HG03135 (cell line): ENCODE results near the gene CCDC27.

Experiments
- ATAC-seq: cut with Tn5 transposase; IDR thresholded peaks from one replicate; pipeline ENCODE4 v1.9.1; 2021; ENCODE audit warnings: mild to moderate bottlenecking, moderate library complexity; ENCODE audit not compliant: unreplicated experiment

The CCDC27 gene

DNA sequence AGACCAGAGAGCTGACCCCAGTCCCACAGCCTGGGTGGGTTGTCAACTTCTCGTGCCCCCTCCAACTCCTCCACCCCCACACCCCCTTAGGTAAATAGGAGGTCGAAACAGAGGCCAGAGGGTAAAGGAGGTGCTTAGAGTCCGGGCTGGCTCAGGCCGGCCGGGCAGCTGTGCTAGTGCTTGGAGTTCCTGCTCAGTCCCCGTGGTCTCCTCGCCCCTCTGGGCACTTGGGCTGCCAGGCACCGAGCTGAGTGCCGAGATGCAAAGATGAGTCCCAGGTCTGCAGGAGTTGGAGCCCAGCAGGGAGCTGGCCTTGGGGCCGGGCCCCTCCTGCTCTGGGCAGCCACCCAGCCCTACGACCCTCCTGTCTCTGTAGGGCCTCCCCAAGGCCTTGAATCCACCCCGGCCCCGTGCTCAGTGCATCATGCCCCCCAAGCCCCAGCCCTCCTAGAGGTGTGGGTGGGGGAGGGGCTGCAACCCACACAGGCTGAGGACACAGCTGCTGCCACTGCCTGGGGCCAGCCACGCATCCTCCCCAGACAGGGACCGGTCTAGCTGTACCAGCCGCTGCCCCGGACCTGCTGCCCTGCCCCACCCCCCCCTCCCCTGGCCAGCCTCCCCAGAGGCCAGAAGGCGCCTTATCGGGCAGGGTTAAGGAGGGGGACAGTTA lies 22.2 kb downstream of the CCDC27 start:
- ATAC-seq = no peak

DNA sequence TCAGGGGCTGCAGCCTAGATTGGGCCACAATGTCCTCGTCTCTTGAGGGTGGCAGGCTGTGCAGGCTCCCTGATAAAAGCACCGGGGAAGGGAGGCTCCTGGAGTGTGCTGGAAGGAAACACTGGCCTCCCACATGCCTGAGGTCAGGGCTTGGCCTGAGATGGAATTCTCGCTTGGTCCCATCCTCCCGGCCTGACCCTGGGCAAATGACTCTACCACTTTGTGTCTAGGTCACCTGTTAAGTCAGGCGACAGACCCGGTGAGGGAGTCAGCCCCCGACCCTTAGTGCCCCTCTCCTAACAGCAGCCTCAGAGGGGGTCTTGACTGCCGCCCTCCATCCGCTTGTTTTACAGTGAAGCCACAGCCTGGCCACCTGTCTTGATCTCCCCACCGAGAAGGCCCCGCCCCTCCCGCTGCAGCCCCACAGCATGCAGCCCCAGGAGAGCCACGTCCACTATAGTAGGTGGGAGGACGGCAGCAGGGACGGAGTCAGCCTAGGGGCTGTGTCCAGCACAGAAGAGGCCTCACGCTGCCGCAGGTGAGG lies 22.8 kb downstream of the CCDC27 start:
- no peak for ATAC-seq

DNA sequence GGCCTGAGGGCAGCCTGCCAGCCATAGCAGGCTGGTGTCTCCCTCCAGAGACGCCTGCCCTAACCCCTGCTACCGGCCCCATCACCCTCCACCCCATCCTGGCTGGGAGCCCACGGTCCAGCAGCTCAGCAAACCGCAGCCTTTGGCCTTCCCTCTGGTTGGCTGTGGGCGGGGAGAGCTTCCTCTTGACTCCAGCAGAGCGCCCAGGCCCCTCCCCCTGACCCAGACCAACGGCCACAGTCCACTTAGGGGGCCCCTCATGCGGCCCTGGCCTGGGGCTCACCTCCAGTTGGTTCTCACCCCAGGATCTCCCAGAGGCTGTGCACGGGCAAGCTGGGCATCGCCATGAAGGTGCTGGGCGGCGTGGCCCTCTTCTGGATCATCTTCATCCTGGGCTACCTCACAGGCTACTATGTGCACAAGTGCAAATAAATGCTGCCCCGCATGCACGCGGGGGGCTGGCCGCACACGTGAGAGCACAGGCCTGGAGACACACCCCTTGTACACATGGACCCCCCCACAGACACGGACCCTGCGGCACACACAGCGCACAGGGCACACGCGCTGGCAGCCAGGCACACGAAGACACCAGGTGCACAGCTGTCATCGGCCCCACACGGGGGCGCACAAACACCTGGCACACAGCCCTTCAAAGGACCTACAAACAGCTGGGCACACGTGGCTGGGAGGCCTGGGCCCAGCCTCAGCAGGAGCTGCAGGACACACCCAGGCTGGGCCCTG lies 23.4 kb downstream of the CCDC27 start:
- ATAC-seq = no peak

DNA sequence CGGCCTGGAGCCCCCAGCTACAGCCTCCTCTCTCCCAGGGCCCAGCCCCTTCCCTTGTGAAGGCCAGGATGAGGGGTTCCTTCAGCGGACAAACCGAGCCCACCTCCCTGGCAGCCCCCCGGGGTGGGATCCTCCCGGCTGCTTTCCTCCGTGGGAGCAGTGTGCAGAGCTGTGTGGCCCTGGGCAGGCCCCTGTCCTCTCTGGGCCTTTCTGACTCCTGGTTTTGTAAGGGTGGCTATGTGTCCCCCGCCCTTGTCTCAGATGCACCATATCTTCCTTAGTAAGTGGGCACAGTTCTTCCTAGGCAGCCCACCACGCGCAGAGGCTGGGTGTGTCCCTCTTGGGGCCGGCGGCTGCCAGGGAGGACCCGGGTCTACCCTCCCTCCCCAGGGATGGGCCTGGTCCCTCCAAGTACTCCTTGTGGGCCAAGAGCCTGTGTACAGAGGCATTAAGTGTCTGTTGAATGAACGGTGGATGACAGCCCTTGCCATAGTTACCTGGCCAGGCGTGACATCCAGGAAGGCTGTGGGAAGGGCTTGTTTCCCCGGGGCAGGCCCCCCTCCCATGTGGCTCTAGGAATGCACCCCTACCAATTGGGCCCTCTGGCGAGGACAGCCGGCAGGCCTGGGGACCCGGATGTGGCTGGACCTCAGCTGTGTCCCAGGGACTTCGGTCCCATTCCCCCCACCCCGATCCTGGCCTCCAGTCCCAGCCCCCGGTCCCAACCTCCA lies 24.1 kb downstream of the CCDC27 start:
- no peak for ATAC-seq

DNA sequence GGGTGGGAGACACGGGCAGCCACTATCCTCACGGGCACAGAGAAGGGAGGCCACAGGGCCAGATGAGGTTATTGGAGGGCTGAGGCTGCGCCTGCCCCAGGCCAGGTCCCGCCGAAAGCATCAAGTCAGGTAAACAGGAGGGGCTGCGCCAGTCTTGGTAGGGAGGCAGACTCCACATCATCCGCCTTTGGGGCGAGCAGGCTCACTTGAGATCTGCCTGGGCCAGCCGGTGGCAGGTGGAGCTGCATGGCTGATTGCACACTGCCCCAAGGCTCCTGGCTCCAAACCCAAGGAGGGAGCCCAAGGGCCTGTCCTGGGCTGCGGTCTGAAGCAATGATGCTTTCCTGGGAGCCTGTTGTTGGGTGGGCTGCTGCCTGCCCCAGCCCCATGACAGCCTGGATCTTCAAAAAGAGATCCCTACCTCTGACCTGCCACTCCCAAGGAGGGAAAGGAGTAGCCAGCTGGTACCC lies 24.9 kb downstream of the CCDC27 start:
- ATAC-seq = no peak

DNA sequence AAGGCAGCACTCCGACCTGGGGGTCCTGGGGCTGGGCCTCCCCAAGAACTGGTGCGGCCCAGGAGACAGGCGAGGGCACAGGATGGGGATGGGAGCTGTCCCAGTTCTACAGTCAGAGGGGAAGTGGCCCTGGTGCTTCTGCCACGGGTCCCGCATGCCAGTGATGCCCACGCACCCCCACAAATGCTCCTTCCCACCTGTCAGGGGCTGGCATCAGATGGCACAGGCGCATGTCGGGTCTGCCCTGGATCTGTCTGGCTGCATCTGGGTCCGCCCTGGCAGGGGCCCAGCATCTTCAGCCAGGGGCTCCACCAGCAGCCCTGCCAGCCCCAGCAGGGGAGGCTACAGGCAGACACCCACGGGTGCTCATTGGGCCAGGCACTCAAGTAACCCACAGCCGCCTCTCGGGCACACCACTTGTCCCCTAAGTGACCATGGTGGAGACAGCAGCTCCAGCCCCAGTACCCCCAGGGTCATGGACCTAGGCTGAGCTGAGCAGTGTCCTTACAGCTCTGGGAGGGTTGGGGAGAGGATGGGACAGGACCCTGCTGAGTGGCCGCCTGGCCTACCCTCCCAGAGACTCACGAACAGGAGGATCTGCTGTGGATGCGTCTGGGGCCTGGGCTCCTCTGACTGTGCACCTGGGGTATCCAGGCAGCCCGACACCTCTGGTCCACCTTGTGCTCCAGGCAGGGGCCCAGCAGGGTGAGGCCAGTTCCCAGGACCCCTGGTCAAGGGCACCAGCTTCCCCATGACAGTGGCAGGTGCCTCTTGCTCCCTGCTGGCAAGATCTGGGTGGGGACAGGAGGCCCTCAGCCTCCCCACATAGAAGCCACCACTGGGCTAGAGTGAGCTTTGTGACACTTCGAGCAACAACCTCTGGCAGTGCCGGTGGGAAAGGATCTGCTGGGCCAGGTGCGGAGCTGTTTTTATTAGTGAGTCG lies 25.7 kb downstream of the CCDC27 start:
- ATAC-seq = no peak

DNA sequence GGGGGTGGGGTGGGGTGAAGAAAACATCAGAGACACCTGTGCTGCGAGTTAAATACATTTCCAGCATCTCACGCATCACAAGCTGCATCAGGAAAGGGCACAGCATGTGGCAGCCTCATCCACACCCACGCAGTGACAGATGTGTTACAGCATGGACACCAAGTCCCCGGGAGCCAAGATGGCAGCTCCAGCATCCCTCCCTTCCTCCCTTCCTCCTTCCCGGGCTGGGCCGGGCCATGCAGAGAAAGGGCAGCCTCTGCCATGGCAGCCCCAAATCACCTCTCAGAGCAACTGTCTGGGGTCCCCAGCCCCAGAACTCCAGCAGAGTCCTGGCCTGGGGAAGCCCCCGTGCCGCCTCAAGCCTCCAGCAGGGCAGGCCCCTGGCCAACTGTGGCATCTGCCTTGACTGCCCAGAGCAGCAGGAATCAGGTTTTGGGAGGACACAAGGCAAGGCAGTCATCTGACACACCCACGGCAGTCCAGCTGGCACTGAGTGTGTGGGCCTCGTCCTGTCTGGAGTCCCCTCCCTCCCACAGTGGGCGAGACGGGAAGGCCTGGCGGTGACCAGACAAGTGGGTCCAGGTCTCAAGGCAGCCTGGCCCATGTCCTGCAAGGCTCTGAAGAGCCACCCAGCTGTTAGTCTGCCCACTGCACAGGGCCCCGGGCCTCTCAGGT lies 26.5 kb downstream of the CCDC27 start:
- ATAC-seq = no peak

DNA sequence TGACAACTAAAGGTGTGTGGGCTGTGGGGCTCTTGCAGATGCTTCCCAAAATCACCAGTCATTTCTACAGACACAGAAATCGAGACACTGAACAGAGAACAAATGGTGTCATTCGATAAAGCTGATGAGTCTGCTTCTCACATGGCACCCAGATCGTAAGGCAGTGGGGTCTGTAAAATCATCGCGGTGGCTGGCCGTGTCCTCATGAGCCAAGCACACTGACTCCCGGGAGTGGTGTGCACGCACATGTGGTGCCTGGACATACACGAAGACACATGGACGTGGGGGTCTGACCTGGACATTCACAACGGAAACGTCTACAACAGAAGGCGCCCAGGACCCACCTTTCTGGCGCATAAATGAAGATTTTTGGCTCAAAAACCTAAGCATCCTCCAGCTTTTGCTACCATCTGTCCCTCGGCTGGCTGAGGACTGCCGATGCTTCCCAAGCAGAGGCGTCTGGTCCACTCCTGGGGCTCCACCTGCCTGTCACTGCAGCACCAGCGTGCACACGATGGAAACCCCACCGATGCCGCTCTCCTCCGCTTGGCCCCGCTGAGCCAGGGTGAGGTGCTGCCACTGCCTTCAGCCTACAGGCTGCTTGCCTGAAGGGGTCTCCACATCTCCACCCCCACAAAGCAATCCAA lies 27.1 kb downstream of the CCDC27 start:
- no peak for ATAC-seq

DNA sequence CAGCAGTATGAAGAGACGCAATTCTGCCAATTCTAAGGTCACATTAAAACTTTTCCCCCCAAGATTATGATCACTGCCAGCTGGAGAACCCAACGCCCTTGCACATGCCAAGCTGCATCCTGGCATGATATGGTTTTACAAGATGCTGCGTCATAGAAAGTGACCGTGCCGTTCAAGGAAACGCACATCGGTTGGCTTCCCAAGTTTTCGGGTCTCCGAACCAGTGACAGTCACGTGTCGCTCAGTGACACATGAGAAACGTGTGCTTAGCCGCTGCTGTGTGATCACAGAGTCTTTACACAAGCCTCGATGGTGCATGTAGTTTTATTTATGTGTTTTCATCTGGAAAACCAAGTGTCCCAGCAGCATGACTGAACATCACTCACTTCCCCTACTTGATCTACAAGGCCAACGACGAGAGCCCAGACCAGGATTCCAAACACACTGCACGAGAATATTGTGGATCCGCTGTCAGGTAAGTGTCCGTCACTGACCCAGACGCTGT lies 27.7 kb downstream of the CCDC27 start:
- no peak for ATAC-seq

DNA sequence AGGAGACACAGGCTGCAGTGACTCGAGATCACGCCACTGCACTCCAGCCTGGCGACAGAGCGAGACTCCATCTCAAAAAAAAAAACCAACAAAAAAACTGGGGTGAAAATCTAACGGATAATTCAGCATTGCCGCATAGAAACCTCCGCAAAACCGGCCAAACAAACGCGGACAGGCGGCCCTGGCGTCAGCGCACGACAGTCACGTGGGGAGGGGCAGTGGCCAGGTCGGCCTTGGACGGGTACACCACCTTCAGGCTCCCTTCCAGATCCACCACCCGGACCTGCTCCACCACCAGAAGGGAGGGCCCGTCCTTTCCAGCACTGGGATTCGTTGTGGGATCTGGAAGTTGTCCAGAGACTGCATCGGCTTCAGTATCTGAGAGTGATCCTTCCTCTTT lies 28.7 kb downstream of the CCDC27 start:
- no peak for ATAC-seq

DNA sequence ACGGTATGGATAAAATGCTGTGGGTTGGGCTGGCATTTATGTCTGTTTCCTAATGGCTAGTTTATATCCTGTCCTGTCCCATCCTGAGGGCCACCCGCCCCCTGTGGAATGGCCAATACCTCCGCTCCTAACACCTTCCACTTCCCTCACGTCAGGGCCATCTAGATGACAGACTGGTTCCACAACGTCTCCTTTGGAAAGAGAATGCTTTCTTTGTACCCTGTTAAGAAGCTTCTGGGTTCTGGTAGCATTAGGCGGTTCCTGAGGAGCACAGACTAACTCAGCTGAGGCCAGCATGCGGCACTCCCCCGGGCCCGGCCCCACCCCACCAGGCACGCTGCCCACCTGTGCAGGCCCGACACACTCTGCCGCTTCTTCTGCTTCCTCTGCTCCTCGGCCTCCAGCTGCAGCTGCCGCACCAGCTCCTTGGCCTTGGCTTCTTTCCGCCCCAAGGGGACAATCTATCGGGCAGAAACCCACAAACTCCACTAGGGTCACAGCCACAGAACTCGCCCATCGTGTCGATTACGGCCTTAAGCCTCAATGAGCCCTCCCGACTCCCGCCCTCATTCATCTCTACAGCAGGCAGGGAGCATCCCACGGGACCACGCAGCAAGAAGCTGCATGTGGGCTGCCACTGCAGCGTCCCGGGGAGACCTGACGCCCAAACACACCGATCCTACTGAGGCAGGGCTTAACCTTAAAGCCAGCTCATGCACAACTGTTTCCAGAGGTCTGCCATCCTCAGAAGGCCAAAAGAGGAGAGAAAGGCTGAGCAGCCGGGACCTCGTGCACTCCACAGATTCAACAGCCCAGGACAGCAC lies 31.6 kb downstream of the CCDC27 start:
- no peak for ATAC-seq

DNA sequence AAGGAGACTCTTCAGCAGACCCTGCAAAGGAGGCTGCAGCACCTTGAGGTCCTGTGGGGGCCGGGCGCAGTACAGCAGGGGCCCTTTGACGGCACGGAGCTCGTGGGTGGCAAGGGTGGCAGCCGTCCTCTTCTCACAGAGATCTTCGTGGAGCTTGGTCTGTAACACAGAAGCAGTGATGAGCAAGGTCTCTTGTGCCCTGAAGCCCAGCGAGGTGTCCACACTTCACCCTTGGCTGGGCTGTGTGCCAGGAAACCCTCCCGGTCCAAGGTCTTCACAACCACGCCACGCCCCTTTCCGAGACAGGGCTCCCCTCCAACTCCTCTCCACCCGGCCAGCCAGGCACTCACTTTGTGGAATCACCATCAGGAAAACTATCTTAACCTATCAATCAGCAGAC lies 32.8 kb downstream of the CCDC27 start:
- no peak for ATAC-seq

DNA sequence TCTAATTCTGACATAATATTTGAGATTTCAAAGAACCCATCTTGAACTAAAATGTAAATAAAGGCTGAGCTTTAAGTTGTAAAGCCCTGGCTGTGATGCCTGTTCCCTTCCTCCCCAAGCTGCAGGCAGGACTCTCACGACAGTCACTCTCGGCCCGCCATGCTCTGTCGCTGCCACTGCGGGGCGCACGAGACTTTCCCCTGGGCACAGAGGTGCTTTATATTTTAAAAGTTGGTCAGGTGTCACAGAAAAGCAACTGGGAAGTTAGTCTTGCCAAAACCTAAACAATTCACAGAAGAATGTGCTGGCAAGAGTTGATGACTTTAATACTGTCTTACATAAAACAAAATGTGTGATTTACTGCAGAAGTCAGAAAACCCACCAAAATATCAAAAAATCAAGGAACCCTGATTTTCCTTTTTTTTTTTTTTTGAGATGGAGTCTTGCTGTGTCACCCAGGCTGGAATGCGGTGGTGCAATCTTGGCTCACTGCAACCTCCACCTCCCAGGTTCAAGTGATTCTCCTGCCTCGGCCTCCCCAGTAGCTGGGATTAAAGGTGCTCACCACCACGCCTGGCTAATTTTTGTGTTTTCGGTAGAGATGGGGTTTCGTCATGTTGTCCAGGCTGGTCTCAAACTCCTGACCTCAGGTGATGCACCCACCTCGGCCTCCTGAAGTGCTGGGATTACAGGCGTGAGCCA lies 33.4 kb downstream of the CCDC27 start:
- ATAC-seq = no peak

DNA sequence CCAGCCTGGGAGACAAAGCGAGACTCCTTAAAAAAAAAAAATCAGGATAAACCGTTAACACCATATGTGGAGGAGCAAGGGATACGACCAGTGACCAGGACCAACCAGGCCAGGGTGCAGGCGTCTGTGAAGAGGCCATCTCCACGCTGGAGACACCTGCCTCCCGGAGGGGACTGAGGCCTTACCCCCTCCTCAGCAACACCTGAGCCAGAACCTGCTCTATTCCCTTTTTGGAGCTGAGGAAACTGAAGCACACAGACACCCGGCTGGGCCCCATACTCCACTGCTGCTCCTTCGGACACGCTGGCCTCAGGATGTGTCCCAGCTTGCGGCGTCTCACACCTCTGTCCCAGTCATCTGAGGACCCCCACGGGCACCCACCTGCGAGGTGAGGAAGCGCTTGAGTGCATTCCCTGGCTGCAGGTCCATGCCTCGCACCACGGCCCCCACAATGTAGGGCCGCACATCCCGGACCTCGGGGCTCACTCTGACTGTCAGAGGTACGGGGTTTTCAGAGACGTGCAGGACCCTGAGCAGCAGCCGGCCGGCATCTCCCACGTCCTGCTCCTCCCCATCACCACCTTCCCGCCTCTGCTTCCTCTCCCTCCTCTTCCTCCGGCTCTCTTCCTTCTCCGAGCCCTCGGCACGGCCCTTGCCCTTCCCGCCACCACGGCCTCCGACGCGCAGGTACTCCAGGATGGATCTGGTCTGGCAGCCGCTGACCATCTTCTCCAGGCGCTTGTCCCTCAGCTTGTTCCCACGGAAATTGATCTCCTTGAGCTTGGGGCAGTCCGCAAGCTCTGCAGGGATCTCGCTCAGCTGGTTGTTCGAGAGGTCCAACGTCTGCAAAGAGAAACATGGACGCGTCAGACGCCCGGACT lies 34.5 kb downstream of the CCDC27 start:
- no peak for ATAC-seq

DNA sequence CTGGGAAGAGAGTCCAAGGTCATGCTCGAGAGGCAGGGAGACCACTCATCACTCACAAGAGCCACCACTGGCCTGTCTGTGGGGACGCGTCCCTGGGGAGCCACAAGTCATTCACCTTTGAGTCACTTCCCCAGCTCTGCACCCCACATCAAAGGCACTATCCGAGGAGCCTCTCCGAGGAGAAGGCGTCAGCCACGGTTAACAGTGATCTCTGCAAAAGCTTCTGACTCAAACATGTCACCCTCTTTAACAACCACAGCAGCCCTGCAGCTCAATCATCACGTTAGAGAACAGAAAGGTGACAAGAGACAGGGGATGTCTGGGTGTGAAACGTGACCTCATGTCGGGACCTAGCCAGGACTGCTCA lies 35.1 kb downstream of the CCDC27 start:
- no peak for ATAC-seq

DNA sequence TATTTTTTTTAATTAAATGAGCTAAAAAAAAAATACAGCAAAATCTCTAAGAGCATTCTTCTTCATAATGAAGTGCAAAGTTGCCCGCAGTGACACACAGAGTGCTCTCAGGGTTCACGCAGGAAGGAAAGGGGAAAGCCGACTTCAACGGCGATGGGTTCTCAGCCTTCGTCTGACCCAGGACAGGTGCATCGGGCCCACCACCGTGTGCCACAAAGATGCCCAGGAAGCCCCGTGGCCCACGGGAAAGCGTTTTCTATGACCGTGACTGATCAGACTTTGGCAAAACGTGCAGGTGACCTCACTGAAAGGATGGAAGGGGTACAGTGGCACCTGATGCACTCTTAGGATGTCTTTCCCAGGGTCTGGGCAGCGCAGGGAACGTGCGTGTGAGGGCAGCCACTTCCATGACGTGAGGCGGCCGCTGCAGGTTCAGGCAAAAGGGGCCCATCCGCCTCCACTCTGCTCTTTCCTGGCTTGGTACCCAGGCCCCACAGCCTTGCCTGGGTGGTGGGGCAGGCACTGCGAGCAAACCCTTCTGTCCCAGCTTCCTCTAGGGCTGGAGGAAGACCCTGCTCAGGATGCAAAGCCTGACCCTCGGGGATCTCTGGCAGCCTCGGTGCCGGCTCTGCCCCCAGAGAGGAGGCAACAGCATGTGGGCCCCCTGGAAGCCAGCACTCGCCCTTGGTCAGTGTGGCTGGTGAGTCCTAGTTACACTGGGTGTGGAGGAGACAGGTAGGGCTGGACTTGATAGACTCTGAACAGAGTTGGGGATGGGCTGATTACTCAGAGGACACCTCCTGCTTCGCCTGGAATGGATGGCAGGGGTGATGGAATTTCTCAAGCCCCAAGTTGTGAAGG lies 35.7 kb downstream of the CCDC27 start:
- no peak for ATAC-seq
